Stimulated activated CD8-positive, alpha-beta memory T cell treated with anti-CD3 and anti-CD28 coated beads, Interleukin-15, amount 100 ng/mL, for 48 hours (primary cell): Measurements from ENCODE around the gene CEND1.
A peak's percentile ranks its signal among the peaks of the same experiment; 100 is the strongest.

Experiments used
- DNase-seq, 2 donors: peaks; one replicate each; pipeline ENCODE4 v3.0.0-alpha.2; 2020; ENCODE audit warnings: low read depth in 2 of 2

Gene CEND1

DNA sequence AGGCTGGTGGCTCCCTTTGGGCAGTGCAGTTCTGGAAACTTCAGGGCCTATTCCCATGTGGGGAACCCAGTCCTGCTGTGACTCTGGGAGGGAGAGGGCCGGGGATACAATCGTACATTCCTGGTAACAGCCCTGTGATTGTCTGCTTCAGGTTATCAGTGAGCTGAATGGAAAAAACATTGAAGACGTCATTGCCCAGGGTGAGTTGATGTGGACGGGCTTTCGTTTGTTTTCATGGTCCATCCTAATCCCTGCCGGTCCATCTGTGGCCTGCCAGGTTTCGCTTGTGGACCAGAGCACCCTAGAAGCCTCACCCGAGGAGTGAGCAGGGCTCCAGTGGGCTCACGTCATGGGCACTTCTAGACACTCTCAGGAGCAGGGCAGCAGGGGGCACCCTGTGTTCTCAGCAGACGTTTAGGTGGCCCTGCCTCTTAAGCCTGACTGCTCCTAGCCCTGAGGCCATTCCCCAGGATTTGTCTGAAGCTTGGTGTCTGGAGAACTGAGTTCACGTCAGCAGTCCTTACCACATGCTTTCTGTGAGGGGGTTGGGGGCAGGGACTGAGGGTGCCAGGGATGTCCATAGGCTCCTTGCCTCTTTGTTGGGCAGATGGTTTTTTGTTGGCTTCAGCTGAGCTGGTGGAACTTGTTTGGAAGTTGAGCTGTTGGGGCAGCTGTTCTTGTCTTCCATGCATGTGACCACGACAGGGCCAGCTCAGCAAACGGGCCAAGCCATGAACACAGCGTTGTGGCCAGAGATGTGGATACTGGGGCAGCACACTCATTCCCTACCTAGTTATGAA is 21.8 kb upstream of the CEND1 start:
- DNase-seq: no peak

- DNase-seq: no peak
These were observed 20.2 kb upstream of the CEND1 start for GRCh38 chr11:810040-810567.

GRCh38 chr11:809287-810039 is 19.6 kb upstream of the CEND1 start, which contains the start of gene RPLP2:
TSS of gene RPLP2 (plus strand) at chr11:809967. CDS start at chr11:810235, 268 bp downstream.
- DNase-seq: peak; percentile 96 to 98

DNA sequence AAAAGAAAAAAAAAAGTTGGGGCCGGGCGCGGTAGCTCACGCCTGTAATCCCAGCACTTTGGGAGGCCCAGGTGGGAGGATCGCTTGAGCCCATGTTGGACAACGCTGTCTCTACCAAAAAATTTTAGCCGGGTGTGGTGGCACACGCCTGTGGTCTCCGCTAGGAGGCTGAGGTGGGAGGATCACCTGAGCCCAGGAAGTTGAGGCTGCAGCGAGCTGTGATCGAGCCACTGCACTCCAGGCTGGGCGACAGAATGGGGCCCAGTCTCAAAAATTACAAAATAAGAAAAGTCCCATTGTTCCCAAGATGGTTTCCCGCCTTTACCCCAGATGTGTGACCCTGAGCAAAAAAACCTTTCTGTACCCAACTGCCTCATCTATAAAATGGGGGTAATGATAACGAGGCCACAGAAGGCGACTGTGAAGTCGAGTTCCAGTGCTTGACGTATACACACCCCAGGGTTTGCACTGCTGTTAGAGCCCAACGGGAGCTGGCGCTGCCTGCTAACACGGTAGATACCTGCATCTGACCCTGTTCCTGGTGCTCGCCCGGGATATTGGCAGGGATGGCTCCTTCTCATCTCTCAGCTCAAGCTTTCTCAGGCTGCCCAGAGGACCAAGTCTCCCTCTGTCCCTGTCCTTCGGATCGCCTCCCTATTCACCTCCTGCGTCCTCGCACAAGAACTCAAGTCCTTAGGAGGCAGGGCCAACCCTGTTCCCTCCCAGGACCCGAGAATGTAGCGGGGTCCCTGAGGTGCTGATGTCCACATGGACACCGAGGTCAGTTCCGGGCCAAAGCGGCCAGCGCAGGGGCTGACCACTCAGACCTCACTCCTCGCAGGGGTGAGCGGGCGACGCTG is 18.8 kb upstream of the CEND1 start:
- no peak for DNase-seq

GRCh38 chr11:804599-804964 is 14.7 kb upstream of the CEND1 start:
- DNase-seq: no peak

GRCh38 chr11:803770-804598 is 14.1 kb upstream of the CEND1 start:
- no peak for DNase-seq

DNA sequence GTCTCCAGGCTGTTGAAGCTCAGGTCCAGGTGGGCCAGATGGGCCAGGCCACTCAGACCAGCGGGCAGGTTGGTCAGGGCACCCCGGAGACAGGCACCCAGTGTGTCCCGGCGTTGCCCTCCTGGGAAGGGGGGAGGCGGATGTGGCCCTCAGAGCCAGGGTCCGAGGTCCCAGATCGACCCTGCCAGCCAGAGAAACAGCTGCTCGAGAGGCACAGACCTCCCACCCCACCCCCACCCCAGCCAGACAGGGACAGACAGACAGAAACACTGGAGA is 13.5 kb upstream of the CEND1 start:
- DNase-seq: no peak

GRCh38 chr11:802693-803466 is 13.0 kb upstream of the CEND1 start:
- no peak for DNase-seq

DNA sequence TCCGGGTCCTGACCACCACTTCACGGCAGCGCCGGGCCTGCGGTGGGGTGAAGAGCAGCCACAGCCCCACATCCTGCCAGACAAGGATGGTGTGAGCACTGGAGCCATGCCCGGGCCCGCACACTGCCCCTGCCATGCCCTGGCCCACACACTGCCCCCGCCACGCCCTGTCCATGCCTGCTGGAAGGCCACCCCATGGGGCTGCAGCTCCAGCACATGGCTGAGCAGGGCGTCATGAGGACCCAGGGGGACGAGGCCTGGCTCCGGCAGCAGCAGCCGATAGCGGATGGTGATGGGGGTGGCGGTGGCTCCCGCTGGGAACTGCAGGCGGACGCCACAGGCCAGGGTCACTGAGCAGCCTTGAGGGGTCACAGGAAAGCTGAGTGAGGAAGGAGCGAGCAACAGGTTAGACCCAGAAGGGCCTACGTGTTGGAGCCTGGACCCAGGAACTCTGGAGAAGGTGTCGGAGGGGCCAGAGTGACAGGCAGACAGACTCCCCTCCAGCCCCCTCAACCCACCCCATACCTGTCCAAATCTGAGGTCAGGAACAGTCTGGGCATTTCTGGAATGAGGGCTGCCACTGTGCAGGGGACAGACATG is 12.2 kb upstream of the CEND1 start:
- DNase-seq: no peak

- no peak for DNase-seq
These were observed 11.3 kb upstream of the CEND1 start for GRCh38 chr11:801097-801780.

DNA sequence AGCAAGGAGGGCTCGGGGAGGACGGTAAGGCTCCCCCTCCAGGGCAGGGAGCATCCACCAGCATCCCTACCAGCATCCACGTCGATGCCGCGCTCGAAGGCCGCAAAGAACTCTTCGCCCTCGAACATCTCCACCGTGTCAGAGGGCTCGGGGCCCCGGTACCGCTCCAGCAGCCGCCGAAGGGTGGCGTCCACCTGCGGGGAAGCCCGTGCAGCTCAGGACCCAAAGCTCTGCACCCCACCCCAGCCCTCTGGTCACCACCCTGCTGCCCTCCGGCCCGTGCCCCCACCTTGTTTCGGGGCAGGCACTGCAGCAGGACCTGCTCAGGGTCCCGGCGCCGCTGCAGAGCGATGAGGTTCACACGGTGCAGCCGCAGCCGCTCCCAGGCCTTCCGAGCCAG is 10.6 kb upstream of the CEND1 start:
- DNase-seq: no peak

DNA sequence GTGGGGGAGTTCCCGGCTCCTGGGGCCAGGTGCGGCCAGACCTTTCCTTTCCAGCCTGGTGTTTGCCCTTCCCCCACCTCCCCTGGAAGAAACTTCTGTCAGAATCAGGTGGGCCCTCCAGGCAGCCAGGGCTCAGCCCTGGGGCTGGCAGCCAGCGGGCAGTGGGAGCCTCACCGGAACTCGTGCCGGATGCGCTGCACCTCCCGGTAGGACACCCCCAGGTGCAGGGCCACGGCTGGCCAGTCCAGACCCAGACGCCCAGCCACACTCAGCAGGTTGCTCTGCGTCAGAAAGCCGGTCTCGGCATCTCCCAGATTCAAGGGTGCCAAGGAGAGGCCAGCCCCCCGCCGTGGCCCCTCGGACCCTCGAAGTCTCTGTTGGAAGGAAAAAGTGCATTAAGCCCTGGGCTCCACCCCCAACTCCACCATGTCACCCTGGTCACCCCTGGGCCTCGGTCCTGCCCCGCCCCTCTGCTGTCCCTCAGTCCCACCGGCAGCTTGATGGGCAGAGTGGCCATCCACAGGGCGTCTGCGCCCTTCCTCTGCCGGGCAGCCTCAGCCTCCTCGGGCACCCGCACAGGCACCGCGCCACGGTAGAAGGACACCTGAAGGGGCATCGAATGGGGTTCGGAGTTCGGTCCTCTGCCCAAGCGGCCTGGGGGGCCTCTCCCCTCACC is 9.9 kb upstream of the CEND1 start:
- no peak for DNase-seq

- DNase-seq: peak; percentile 77 to 78
These were observed 8.3 kb upstream of the CEND1 start, which contains the start of gene SLC25A22 for GRCh38 chr11:798093-798713. TSS of gene SLC25A22 (minus strand) at chr11:798281. CDS start at chr11:795006, 3,275 bp downstream.

DNA sequence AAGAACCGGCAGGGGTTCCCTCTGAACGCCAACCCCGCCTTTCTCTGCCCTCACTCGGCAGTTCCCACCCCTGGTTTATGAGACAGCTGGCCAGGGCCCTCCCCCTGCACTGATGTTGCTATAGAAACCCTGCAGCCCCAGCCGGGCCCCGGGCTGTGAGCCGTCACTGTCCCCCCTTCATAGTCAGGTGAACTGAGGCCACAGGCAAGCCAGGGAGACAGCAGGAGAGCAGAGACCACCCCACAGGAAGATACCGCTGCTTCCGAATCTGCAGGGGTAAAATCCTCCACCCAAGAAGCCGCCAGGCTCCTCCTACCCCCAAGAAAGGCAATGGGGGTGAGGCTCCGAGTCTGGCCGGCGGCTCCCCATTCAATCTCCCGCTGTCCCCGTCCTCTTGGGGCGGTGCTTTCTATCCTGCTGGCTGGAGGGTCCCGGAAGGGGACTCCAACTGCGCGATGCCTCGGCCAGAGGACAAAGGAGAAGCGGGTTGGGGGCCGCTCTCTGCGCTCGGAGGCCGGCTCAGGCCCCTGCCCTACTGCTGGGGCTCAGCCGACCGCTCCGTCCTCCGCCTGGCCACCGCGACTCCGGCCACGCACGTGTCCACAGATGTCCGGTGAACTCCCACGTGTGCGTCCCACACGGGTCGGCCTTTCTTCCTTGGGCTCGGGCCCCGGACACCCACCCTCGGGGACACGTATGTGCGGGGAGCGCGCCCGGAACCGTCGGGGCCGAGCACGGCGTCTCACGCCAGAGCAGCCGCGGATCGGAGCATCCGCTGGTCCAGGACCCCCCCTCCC is 7.6 kb upstream of the CEND1 start:
- DNase-seq: peak; percentile 76 to 79

DNA sequence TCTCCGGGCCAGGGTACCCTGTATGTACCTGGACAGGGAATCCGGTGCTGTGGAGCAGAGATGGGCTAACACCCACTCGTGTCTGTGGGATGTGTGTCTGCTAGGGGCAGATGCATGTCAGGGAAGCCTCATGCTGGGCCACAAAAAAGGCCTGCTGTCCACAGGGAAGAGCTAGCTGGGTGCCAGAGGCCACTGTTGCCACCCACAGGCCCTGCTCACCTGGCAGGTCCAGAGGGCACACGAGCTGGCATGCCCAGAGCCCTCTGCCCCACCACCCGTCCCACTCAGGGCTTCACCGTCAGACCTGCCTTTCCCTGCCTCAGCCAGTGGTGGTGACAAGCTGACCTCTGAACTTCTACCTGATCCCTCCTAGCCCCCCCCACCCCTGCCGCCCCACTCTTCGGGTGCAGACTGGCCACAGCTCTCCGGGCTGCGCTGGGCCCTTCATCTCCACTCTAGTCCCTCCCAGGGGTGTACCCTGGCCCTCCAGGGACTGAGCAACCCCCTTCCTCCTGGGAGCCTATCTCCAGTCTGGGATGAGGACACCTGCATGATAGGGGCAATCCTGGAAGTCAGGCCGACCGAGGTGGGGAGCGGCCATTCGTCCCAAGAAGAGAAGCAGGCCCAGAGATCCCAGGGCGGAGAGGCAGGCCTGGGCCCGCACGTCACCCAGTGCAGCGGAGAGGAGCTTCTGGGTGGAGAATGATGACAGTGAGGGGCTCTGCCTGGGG is 6.8 kb upstream of the CEND1 start:
- DNase-seq: no peak

DNA sequence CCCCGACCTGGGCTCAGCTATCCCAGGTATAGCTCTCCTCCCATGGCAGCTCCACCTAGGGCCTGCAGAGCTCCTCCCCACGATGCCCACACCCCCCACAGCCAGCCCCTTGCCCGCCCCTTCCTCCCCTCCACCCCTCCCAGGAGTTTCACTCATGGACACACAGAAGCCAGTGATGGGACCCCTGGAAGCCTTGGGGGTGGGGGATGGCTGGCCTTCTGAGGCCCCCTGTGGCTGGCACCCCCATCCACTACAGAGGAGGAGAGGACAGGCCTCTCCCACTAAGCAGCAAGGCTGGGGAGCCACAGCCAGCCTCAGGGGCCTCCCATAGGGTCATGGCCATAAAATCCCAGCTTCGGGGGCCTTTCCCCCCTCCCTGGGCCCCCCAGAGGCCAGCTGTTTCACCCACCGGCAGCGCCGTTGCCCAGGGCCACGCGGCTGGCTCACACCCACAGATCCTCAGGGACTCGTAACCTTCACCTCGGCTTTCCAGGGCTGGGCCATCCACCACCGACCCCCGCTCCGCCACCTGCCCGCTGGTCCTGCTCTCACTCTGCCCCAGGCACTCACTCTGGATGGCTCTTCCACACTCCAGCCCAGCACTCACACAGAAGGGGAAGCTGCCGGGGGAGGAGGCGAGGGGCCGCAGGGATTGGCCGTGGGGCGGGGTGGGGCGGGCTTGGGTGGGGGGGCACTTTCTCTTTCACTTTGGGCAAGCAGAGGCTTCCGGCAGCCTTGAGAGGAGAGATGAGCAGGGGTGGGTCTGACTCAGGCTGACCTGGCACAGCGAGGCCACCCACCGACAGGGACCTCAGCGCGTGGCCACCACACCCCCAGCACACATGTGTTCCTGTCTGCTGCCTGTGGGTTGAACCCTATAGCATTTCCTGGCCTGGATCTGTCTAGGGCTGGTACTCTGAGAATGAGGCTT is 6.0 kb upstream of the CEND1 start:
- DNase-seq: peak; percentile 84 to 90
